GM23338 (cell line): Measurements from ENCODE around the gene HMCN2. TPM values are rescaled to one million over a fixed set of nuclear protein-coding genes. Genes with fewer than 3 reads are reported as not detected.

Source experiments
- ATAC-seq: fragments of 200-7000 bp; cut with Tn5 transposase; 3 replicates; pipeline ENCODE4 v1.9.1; 2020
- DNase-seq: peaks from one replicate; pipeline ENCODE4 v3.0.0-alpha.2; 2015; ENCODE audit warnings: low spot score
- H2AFZ ChIP-seq: fragments of 200-600 bp; sonication (generic); 2 replicates; pipeline ENCODE4 v1.8.0; 2016; ENCODE audit warnings: antibody characterized with exemption, mild to moderate bottlenecking, moderate library complexity
- H3F3A ChIP-seq: fragments of 200-600 bp; sonication (generic); replicated peaks from 2 replicates; pipeline ENCODE4 v1.8.0; 2017; ENCODE audit warnings: antibody characterized with exemption, mixed run types, low read depth
- H3K27ac ChIP-seq: fragments of 200-600 bp; sonication (generic); 2 replicates; pipeline ENCODE4 v1.6.1; 2016; ENCODE audit warnings: low read depth
- H3K27me3 ChIP-seq: fragments of 200-600 bp; sonication (generic); 2 replicates; pipeline ENCODE4 v1.8.0; 2016; ENCODE audit warnings: mild to moderate bottlenecking, mixed run types, moderate library complexity; ENCODE audit not compliant: insufficient read depth
- H3K36me3 ChIP-seq: fragments of 200-600 bp; sonication (generic); 2 replicates; pipeline ENCODE4 v1.8.0; 2016; ENCODE audit warnings: mild to moderate bottlenecking; ENCODE audit not compliant: insufficient read depth
- H3K4me1 ChIP-seq: fragments of 200-600 bp; sonication (generic); 2 replicates; pipeline ENCODE4 v1.8.0; 2016; ENCODE audit warnings: mild to moderate bottlenecking, moderate library complexity; ENCODE audit not compliant: insufficient read depth
- H3K4me2 ChIP-seq: fragments of 200-600 bp; sonication (generic); 2 replicates; pipeline ENCODE4 v1.7.1; 2017; ENCODE audit warnings: mixed run types
- H3K4me3 ChIP-seq: fragments of 200-600 bp; sonication (generic); 2 replicates; pipeline ENCODE4 v1.6.1; 2016; ENCODE audit warnings: mixed run types
- H3K79me2 ChIP-seq: fragments of 200-600 bp; sonication (generic); replicated peaks from 2 replicates; pipeline ENCODE4 v1.8.0; 2017; ENCODE audit warnings: mild to moderate bottlenecking; ENCODE audit not compliant: insufficient read depth
- H3K9me2 ChIP-seq: fragments of 200-600 bp; sonication (generic); 2 replicates; pipeline ENCODE4 v1.8.0; 2017; ENCODE audit not compliant: insufficient read depth
- H4K20me1 ChIP-seq: fragments of 200-600 bp; sonication (generic); replicated peaks from 2 replicates; pipeline ENCODE4 v1.8.0; 2017; ENCODE audit warnings: mild to moderate bottlenecking; ENCODE audit not compliant: insufficient read depth
- H3K27ac Mint-ChIP-seq: 2 replicates; pipeline ENCODE4 v1.8.0; 2020; ENCODE audit warnings: inconsistent platforms, mild to moderate bottlenecking, moderate library complexity, mixed read lengths
- H3K27me3 Mint-ChIP-seq: 3 replicates; pipeline ENCODE4 v1.8.0; 2022; ENCODE audit warnings: low read depth, mild to moderate bottlenecking, moderate library complexity, mixed read lengths, inconsistent platforms; ENCODE audit not compliant: insufficient read depth, poor library complexity
- H3K36me3 Mint-ChIP-seq: 3 replicates; pipeline ENCODE4 v1.8.0; 2021; ENCODE audit warnings: low read depth, mild to moderate bottlenecking, inconsistent platforms, moderate library complexity, mixed read lengths
- H3K4me1 Mint-ChIP-seq: 3 replicates; pipeline ENCODE4 v1.8.0; 2020; ENCODE audit warnings: mild to moderate bottlenecking, inconsistent platforms, mixed read lengths
- H3K4me3 Mint-ChIP-seq: 3 replicates; pipeline ENCODE4 v1.8.0; 2021; ENCODE audit warnings: moderate library complexity, mild to moderate bottlenecking, inconsistent platforms, mixed read lengths
- H3K9me3 Mint-ChIP-seq: 3 replicates; pipeline ENCODE4 v1.8.0; 2020; ENCODE audit warnings: moderate library complexity, mild to moderate bottlenecking, inconsistent platforms, mixed read lengths
- EZH2 ChIP-seq: fragments of 200-600 bp; sonication (generic); IDR thresholded peaks from one replicate; pipeline ENCODE4 v1.8.0; 2017; ENCODE audit warnings: antibody characterized with exemption, mild to moderate bottlenecking, low read depth; ENCODE audit not compliant: unreplicated experiment
- NANOG ChIP-seq: IDR thresholded peaks from 2 replicates; pipeline ENCODE4 v1.6.1; 2016; ENCODE audit warnings: antibody characterized with exemption, borderline replicate concordance
- POLR2AphosphoS5 ChIP-seq: IDR thresholded peaks from 2 replicates; pipeline ENCODE4 v1.6.1; 2016; ENCODE audit warnings: antibody characterized with exemption, low read depth
- STAT1 ChIP-seq: IDR thresholded peaks from one replicate; pipeline ENCODE4 v1.6.1; 2016; ENCODE audit warnings: antibody characterized with exemption; ENCODE audit not compliant: unreplicated experiment
- ZNF114 ChIP-seq: fragments of 250-450 bp; sonication (Bioruptor Pico); IDR thresholded peaks from 2 replicates; pipeline ENCODE4 v1.5.0; 2020; ENCODE audit warnings: mild to moderate bottlenecking, moderate library complexity
- polyA plus RNA-seq: library from polyadenylated mRNA; unstranded; fragments of >200 nt; fragmentation: Nextera tagmentation; extraction: Ambion mirVana; gene quantifications from 2 replicates; pipeline ENCODE4 v1.2.1, GENCODE V29; 2016
- total RNA-seq: library from RNA; depleted of rRNA; stranded (reverse); fragments of >200 nt; shearing (Covaris generic); gene quantifications from 2 replicates; pipeline ENCODE4 v1.2.3, GENCODE V29; 2014
- TF ChIP-seq, protein P1 (sequence below), 2 experiments: fragments of 200-600 bp in 1 of 2; sonication (generic) in 1 of 2; conservative IDR thresholded peaks; 2 replicates each; pipeline versions ENCODE4 v1.5.1 to v1.6.1; 2016 to 2017; ENCODE audit warnings: antibody characterized with exemption in 2 of 2, low read depth in 2 of 2, mild to moderate bottlenecking in 2 of 2, moderate library complexity in 1 of 2
- TF ChIP-seq, protein P2 (sequence below): fragments of 250-450 bp; sonication (Bioruptor Pico); IDR thresholded peaks from 2 replicates; pipeline ENCODE4 v1.5.0; 2020; ENCODE audit warnings: mild to moderate bottlenecking, moderate library complexity

HMCN2 gene
- total and polyA plus RNA-seq, 2 experiments from 2014 or later = 1.3 to 4.7 TPM

DNA sequence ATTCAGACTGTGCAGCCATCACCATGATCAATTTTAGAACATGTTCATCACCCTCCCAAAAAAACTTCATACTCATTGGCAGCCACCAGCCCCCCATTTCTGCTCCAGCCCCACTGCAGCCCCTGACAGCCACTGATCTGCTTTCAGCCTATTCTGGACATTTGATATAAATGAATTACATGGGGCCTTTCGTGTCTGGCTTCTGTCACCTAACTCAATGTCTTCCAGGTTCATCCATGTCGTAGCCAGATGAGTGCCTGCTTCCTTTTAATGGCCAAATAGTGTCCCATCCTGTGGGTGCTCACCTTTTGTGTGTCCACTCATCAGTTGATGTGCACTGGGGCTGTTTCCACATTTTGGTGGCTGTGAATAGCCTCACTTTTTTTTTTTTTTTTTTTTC lies 63.5 kb downstream of the HMCN2 start:
- Histone ChIP-seq H3K4me2 (no peak overlapping the region), H3K36me3 (no peaks in the 10 kb centered on the region), H3K79me2 (no peaks in the 10 kb centered on the region), H3K27ac (no peak overlapping the region), H3K4me3 (no peak overlapping the region), H3K27me3 (no peaks in the 10 kb centered on the region), H3K4me1 (no peaks in the 10 kb centered on the region), H3F3A (no peaks in the 10 kb centered on the region), H2AFZ (no peak overlapping the region), H3K9me2 (no peaks in the 10 kb centered on the region), H4K20me1 (no peaks in the 10 kb centered on the region)
- no peak overlapping the region; the same call in 2 of the 3 replicates for H3K4me3 Mint-ChIP-seq
- no peaks in the 10 kb centered on the region for H3K9me3 Mint-ChIP-seq
- H3K27ac Mint-ChIP-seq = no peak overlapping the region
- peaks cover 15% of the 10 kb centered on the region for H3K4me1 Mint-ChIP-seq
- ATAC-seq (no peak), DNase-seq (no peak)
- H3K27me3 Mint-ChIP-seq = peaks cover 14% of the 10 kb centered on the region
- TF ChIP-seq EZH2 (no peak), NANOG (no peak), STAT1 (no peak), ZNF114 (CRISPR knock-in tag) (no peak), POLR2AphosphoS5 (no peak)
- TF ChIP-seq, protein P1, sequence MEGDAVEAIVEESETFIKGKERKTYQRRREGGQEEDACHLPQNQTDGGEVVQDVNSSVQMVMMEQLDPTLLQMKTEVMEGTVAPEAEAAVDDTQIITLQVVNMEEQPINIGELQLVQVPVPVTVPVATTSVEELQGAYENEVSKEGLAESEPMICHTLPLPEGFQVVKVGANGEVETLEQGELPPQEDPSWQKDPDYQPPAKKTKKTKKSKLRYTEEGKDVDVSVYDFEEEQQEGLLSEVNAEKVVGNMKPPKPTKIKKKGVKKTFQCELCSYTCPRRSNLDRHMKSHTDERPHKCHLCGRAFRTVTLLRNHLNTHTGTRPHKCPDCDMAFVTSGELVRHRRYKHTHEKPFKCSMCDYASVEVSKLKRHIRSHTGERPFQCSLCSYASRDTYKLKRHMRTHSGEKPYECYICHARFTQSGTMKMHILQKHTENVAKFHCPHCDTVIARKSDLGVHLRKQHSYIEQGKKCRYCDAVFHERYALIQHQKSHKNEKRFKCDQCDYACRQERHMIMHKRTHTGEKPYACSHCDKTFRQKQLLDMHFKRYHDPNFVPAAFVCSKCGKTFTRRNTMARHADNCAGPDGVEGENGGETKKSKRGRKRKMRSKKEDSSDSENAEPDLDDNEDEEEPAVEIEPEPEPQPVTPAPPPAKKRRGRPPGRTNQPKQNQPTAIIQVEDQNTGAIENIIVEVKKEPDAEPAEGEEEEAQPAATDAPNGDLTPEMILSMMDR (conservative IDR thresholded peaks at IDR 0.05; ENCODE audit: low read depth in 2 of 2) = no peak
- TF ChIP-seq, protein P2, sequence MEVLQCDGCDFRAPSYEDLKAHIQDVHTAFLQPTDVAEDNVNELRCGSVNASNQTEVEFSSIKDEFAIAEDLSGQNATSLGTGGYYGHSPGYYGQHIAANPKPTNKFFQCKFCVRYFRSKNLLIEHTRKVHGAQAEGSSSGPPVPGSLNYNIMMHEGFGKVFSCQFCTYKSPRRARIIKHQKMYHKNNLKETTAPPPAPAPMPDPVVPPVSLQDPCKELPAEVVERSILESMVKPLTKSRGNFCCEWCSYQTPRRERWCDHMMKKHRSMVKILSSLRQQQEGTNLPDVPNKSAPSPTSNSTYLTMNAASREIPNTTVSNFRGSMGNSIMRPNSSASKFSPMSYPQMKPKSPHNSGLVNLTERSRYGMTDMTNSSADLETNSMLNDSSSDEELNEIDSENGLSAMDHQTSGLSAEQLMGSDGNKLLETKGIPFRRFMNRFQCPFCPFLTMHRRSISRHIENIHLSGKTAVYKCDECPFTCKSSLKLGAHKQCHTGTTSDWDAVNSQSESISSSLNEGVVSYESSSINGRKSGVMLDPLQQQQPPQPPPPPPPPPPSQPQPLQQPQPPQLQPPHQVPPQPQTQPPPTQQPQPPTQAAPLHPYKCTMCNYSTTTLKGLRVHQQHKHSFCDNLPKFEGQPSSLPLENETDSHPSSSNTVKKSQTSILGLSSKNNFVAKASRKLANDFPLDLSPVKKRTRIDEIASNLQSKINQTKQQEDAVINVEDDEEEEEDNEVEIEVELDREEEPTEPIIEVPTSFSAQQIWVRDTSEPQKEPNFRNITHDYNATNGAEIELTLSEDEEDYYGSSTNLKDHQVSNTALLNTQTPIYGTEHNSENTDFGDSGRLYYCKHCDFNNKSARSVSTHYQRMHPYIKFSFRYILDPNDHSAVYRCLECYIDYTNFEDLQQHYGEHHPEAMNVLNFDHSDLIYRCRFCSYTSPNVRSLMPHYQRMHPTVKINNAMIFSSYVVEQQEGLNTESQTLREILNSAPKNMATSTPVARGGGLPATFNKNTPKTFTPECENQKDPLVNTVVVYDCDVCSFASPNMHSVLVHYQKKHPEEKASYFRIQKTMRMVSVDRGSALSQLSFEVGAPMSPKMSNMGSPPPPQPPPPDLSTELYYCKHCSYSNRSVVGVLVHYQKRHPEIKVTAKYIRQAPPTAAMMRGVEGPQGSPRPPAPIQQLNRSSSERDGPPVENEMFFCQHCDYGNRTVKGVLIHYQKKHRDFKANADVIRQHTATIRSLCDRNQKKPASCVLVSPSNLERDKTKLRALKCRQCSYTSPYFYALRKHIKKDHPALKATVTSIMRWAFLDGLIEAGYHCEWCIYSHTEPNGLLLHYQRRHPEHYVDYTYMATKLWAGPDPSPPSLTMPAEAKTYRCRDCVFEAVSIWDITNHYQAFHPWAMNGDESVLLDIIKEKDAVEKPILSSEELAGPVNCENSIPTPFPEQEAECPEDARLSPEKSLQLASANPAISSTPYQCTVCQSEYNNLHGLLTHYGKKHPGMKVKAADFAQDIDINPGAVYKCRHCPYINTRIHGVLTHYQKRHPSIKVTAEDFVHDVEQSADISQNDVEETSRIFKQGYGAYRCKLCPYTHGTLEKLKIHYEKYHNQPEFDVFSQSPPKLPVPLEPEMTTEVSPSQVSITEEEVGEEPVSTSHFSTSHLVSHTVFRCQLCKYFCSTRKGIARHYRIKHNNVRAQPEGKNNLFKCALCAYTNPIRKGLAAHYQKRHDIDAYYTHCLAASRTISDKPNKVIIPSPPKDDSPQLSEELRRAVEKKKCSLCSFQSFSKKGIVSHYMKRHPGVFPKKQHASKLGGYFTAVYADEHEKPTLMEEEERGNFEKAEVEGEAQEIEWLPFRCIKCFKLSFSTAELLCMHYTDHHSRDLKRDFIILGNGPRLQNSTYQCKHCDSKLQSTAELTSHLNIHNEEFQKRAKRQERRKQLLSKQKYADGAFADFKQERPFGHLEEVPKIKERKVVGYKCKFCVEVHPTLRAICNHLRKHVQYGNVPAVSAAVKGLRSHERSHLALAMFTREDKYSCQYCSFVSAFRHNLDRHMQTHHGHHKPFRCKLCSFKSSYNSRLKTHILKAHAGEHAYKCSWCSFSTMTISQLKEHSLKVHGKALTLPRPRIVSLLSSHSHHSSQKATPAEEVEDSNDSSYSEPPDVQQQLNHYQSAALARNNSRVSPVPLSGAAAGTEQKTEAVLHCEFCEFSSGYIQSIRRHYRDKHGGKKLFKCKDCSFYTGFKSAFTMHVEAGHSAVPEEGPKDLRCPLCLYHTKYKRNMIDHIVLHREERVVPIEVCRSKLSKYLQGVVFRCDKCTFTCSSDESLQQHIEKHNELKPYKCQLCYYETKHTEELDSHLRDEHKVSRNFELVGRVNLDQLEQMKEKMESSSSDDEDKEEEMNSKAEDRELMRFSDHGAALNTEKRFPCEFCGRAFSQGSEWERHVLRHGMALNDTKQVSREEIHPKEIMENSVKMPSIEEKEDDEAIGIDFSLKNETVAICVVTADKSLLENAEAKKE = no peak
- peaks cover 13% of the 10 kb centered on the region; the same call in 2 of the 3 replicates for H3K36me3 Mint-ChIP-seq
